Cardiac fibroblast (primary cell): ENCODE results near the gene RFX1.

ENCODE experiments used
- DNase-seq, 2 donors: peaks; one replicate each; pipeline versions ENCODE4 v3.0.0 to v3.0.0-alpha.2; 2010; ENCODE audit warnings: low read depth in 2 of 2
- H3K4me3 ChIP-seq, 2 donors: replicated peaks in 1 of 2; 1 replicate in 1 of 2; 2 replicates in 1 of 2; pipeline ENCODE4 v1.5.1; 2011; ENCODE audit warnings: low read depth in 2 of 2, low read length in 2 of 2, mild to moderate bottlenecking in 2 of 2, moderate library complexity in 1 of 2
- TF ChIP-seq, protein P1 (sequence below): IDR thresholded peaks from one replicate; pipeline ENCODE4 v1.5.1; 2011; ENCODE audit warnings: low read depth, mild to moderate bottlenecking, low read length, inconsistent platforms

The RFX1 gene

DNA sequence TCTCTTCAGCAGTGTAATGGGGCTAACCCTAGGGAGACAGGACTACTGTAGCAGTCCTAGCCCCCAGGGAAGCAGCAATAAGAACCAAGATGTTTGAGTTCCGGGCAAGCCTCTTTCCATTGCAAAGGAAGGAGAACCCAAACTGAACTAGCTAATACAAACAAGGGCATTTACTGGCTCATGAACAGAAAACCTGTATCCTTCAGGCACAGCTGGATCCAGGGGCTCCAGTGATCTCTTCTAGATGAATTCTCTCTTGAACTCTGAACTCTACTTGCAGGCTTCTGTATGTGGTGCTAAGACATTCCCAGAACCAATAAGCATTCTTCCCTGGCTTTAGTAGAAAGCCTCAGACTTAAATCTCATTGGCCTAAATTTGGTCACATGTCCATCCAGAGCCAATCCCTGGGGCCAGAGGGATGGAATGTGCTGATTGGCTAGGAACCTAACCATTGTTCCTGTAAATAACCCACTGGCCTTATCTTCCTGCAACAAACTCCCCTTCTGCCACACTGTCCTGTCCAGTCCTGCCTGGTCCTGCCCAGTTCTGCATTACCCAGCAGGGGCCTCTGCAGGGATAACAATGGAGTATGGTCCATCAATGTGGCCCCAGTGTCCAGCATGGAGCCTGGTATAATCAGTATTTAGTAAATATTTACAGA is 64.0 kb downstream of the RFX1 start:
- no peak for DNase-seq
- TF ChIP-seq, protein P1, sequence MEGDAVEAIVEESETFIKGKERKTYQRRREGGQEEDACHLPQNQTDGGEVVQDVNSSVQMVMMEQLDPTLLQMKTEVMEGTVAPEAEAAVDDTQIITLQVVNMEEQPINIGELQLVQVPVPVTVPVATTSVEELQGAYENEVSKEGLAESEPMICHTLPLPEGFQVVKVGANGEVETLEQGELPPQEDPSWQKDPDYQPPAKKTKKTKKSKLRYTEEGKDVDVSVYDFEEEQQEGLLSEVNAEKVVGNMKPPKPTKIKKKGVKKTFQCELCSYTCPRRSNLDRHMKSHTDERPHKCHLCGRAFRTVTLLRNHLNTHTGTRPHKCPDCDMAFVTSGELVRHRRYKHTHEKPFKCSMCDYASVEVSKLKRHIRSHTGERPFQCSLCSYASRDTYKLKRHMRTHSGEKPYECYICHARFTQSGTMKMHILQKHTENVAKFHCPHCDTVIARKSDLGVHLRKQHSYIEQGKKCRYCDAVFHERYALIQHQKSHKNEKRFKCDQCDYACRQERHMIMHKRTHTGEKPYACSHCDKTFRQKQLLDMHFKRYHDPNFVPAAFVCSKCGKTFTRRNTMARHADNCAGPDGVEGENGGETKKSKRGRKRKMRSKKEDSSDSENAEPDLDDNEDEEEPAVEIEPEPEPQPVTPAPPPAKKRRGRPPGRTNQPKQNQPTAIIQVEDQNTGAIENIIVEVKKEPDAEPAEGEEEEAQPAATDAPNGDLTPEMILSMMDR, result no peak
- H3K4me3 ChIP-seq, result no peak overlapping the region

- peak within 1 kb of the TSS; percentile 33 to 51 for H3K4me3 ChIP-seq
- TF ChIP-seq, protein P1, result no peak
- peak; percentile 43 to 84 for DNase-seq
Observed at GRCh38 chr19:13938301-13939064, 67.6 kb downstream of the RFX1 start, which contains the start of gene PODNL1. Gene PODNL1, minus strand, starts transcription at chr19:13938417. Its CDS starts 236 bp downstream, at chr19:13938181.

DNA sequence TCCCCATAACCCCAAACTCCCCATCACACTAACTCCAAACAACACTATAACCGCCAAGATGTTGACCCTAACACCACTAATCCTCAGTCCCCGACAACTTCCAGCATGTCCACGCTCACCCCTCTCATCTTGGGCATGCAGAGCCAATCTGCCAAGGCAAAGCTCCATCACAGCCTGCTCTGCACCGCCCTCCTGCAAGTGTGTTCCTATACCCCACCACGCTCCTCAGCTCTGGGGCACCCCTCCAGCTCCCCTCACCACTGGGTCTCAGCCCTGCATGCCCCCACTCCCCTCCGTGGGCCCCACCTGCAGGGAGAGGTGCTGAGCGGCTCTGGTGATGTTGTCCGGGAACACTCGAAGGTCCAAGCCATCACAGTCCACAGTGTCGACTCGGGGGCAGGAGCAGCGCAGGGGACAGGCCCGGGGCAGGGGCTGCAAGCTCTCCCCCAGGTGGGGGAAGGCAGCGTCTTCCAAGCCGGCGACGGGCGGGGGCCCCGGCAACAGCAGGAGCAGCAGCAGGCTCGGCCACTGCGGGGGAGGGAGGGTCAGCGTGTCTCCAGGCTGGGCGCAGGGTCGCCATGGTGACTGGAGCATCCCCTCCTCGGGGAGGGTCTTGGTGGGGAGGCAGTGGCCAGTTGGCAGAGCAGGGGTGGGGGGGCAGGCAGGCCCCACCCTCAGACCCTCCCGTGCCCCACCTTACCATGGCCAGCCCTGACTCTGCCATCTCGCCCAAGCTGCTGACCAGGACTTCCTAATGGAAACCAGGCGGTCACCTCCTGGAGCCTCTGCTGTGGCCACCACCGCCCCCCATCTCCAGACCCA is 68.4 kb downstream of the RFX1 start:
- TF ChIP-seq, protein P1, result no peak
- H3K4me3 ChIP-seq, result peak overlapping the region; percentile 33 to 51
- DNase-seq, result no peak

- H3K4me3 ChIP-seq, result no peak overlapping the region
- TF ChIP-seq, protein P1, result no peak
- peak in 1 of 2 donors; percentile 34 for DNase-seq
Observed at GRCh38 chr19:13935765-13936510, 70.2 kb downstream of the RFX1 start.

GRCh38 chr19:13934785-13935109 is 71.4 kb downstream of the RFX1 start:
- H3K4me3 ChIP-seq, result no peak overlapping the region
- TF ChIP-seq, protein P1, result no peak
- DNase-seq, result no peak

- TF ChIP-seq, protein P1, result no peak
- DNase-seq, result no peak
- no peak overlapping the region for H3K4me3 ChIP-seq
Observed at GRCh38 chr19:13932911-13933393, 73.2 kb downstream of the RFX1 start.
